PFSK-1 (cell line): ENCODE results near the gene NBL1.

Experiments used
- FOXP2 ChIP-seq: optimal IDR thresholded peaks from 2 replicates; pipeline ENCODE3; 2011; ENCODE audit warnings: borderline replicate concordance, control low read depth, inconsistent platforms; ENCODE audit not compliant: insufficient read depth; ENCODE audit errors: extremely low read length, extremely low read depth
- POLR2AphosphoS5 ChIP-seq: IDR thresholded peaks from 2 replicates; pipeline ENCODE4 v1.6.1; 2012; ENCODE audit warnings: low read depth, mild to moderate bottlenecking, control low read depth, low read length, moderate library complexity
- REST ChIP-seq, 2 experiments: IDR thresholded peaks; 2 replicates each; pipeline versions ENCODE4 v1.6.1 to v1.8.0; 2011 to 2012; ENCODE audit warnings: low read depth in 2 of 2, low read length in 2 of 2, control low read depth in 1 of 2, inconsistent platforms in 1 of 2, mild to moderate bottlenecking in 1 of 2, moderate library complexity in 1 of 2; ENCODE audit not compliant: insufficient read depth in 1 of 2
- SIN3A ChIP-seq: IDR thresholded peaks from 2 replicates; pipeline ENCODE4 v1.6.1; 2012; ENCODE audit warnings: mild to moderate bottlenecking, low read length, moderate library complexity, borderline replicate concordance; ENCODE audit not compliant: insufficient read depth
- TAF1 ChIP-seq: IDR thresholded peaks from 2 replicates; pipeline ENCODE4 v1.6.1; 2012; ENCODE audit warnings: low read length, control low read depth, borderline replicate concordance; ENCODE audit not compliant: insufficient read depth

The NBL1 gene

GRCh38 chr1:19602486-19602885 lies 41.6 kb upstream of the NBL1 start:
- no peak for TF ChIP-seq TAF1
- no peak for TF ChIP-seq REST (IDR thresholded peaks at IDR 0.05; ENCODE audit: insufficient read depth in 1 of 2, low read depth in 2 of 2, low read length in 2 of 2)
- TF ChIP-seq POLR2AphosphoS5, result no peak
- TF ChIP-seq FOXP2, result no peak
- no peak for TF ChIP-seq SIN3A

- TF ChIP-seq REST (IDR thresholded peaks at IDR 0.05; ENCODE audit: insufficient read depth in 1 of 2, low read depth in 2 of 2, low read length in 2 of 2) (no peak), FOXP2 (no peak), TAF1 (no peak), SIN3A (no peak), POLR2AphosphoS5 (no peak)
These were observed 38.1 kb upstream of the NBL1 start for GRCh38 chr1:19605967-19606366.

GRCh38 chr1:19606817-19607642 lies 37.1 kb upstream of the NBL1 start:
- TF ChIP-seq TAF1 (no peak), REST (IDR thresholded peaks at IDR 0.05; ENCODE audit: insufficient read depth in 1 of 2, low read depth in 2 of 2, low read length in 2 of 2) (no peak), SIN3A (no peak), FOXP2 (no peak), POLR2AphosphoS5 (no peak)

- TF ChIP-seq TAF1 (no peak), FOXP2 (no peak), SIN3A (no peak), POLR2AphosphoS5 (no peak), REST (IDR thresholded peaks at IDR 0.05; ENCODE audit: insufficient read depth in 1 of 2, low read depth in 2 of 2, low read length in 2 of 2) (no peak)
These were observed 35.9 kb upstream of the NBL1 start for GRCh38 chr1:19608232-19608631.
